Spinal cord (tissue), 10 donors: ENCODE data around the gene COL2A1. TPM values are rescaled to one million over a fixed set of nuclear protein-coding genes. Genes with fewer than 3 reads are reported as not detected.

Source experiments
- DNase-seq, 6 donors: peaks; one replicate each; pipeline versions ENCODE4 v3.0.0 to v3.0.0-alpha.2; 2013 to 2015; ENCODE audit warnings: low spot score in 6 of 6, low read depth in 4 of 6
- H3K27ac ChIP-seq: one replicate; pipeline ENCODE4 v1.5.1; 2013; ENCODE audit warnings: low read depth, low read length, control low read depth
- H3K27me3 ChIP-seq: one replicate; pipeline ENCODE4 v1.6.1; 2013; ENCODE audit warnings: low read length; ENCODE audit not compliant: control insufficient read depth, insufficient read depth
- H3K36me3 ChIP-seq: one replicate; pipeline ENCODE4 v1.6.1; 2013; ENCODE audit warnings: low read length; ENCODE audit not compliant: control insufficient read depth, insufficient read depth
- H3K4me1 ChIP-seq: one replicate; pipeline ENCODE4 v1.6.1; 2013; ENCODE audit warnings: low read length; ENCODE audit not compliant: control insufficient read depth, insufficient read depth
- H3K4me3 ChIP-seq: one replicate; pipeline ENCODE4 v1.5.1; 2013; ENCODE audit warnings: low read depth, low read length, control low read depth
- H3K9me3 ChIP-seq: one replicate; pipeline ENCODE4 v1.6.1; 2013; ENCODE audit warnings: low read length; ENCODE audit not compliant: control insufficient read depth, insufficient read depth
- WGBS: methylation state at CpG from one replicate; pipeline ENCODE4 v1.1.5; 2013; ENCODE audit warnings: missing lambda C conversion rate; ENCODE audit not compliant: insufficient coverage; 5-methylcytosine and 5-hydroxymethylcytosine counted together
- polyA plus RNA-seq, 2 donors: library from polyadenylated mRNA; unstranded; fragments of 120-200 nt; gene quantifications; one replicate each; pipeline ENCODE4 v1.2.1, GENCODE V29; 2013; ENCODE audit not compliant: insufficient read length in 2 of 2
- total RNA-seq, 2 donors: library from RNA; depleted of rRNA in 1 of 2; stranded (reverse); fragments of 120-200 nt in 1 of 2; fragments of >200 nt in 1 of 2; gene quantifications; one replicate each; pipeline versions ENCODE4 v1.2.3 to v1.2.4, GENCODE V29; 2013 to 2014
- donor health status: healthy.

COL2A1 gene
- total and polyA plus RNA-seq, 4 donors, result 7.1 to 56.7 (median 27.1) TPM

- Histone ChIP-seq H3K27ac (no peak overlapping the region), H3K4me1 (peaks cover 26% of the 10 kb centered on the region), H3K9me3 (no peaks in the 10 kb centered on the region), H3K4me3 (no peak overlapping the region), H3K27me3 (peaks cover 15% of the 10 kb centered on the region), H3K36me3 (no peaks in the 10 kb centered on the region)
- WGBS, result 42% methylated on average over 4 of the region's 5 CpGs
- peak in 1 of 6 donors; percentile 7 for DNase-seq
These were observed 19.1 kb upstream of the COL2A1 start for GRCh38 chr12:48023386-48023785.

DNA sequence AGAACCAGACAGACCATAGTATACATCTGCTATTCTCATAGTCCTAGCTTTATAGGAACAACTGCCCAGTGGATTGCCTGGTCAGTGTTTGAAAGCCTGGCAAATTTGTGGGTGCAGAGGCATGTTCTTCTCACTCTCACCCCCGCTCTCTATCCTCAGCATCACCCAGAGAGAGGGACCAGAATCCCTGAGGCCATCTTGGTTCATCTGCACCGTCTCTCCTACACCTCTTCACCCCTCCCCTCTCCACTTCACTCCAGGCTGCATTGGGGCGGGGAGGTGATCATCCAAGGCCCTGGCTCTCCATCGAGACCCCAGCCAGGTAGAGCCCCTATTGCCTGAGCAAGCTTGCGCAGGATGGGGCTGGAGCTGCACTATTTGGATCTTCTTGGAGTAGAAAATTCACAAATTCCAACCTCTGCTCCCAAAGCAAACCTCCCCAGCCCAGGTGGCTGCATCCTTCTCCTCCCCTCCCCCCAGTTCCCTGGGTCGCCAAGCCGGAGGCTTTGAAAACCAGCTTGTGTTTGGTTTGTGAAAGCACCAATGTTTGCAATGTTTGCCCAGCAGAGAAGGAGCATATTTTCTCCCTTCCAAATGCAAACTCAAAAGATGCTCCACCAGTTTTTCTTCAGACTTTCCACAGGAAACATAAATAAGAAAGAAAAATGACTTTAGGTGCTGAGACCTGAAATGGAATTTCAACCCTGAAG is 18.6 kb upstream of the COL2A1 start:
- no peak overlapping the region for H3K4me3 ChIP-seq
- H3K36me3 ChIP-seq, result no peaks in the 10 kb centered on the region
- no peaks in the 10 kb centered on the region for H3K9me3 ChIP-seq
- H3K4me1 ChIP-seq, result peaks cover 21% of the 10 kb centered on the region
- WGBS, result 67% methylated on average over 5 of the region's 7 CpGs
- H3K27me3 ChIP-seq, result peaks cover 15% of the 10 kb centered on the region
- no peak overlapping the region for H3K27ac ChIP-seq
- DNase-seq, result no peak

GRCh38 chr12:48022180-48022521 is 17.9 kb upstream of the COL2A1 start:
- Histone ChIP-seq H3K27me3 (peaks cover 15% of the 10 kb centered on the region), H3K27ac (no peak overlapping the region), H3K4me3 (no peak overlapping the region), H3K4me1 (peaks cover 14% of the 10 kb centered on the region), H3K9me3 (no peaks in the 10 kb centered on the region), H3K36me3 (no peaks in the 10 kb centered on the region)
- no CpG with 5 or more reads among the region's 3 CpGs for WGBS
- no peak for DNase-seq

- Histone ChIP-seq H3K36me3 (no peaks in the 10 kb centered on the region), H3K27me3 (peaks cover 15% of the 10 kb centered on the region), H3K27ac (no peak overlapping the region), H3K4me3 (no peak overlapping the region), H3K4me1 (peaks cover 10% of the 10 kb centered on the region), H3K9me3 (no peaks in the 10 kb centered on the region)
- 28% methylated on average over 4 of the region's 5 CpGs for WGBS
- DNase-seq, result no peak
These were observed 17.4 kb upstream of the COL2A1 start for GRCh38 chr12:48021485-48022179.

DNA sequence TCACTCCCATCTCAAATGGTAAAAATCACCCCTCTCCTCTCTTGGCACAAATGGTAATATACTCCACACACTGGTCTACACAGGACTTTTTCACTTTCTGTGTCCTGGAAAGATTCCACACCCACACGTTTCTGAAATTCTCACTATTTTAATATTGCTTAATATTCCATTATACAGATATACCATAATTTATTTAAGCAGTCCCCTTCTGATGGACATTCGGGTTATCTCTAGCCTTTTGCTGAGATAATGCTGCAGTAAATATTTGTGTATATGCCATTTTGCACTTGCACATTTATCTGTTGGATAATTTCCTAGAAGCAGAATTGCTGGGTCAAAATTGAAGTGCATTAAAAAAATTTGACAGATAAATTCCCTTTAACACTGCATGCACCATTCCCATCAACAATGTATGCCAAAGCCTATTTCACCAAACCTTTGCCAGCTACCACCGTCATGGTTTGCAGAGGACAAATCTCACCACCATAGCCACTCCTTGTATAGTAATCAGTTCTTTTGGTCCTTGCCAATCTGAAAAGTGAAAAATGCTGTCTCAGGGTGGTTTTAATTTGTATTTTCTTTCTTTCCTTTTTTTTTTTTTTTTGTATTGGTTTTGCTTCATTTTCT is 15.5 kb upstream of the COL2A1 start:
- peaks cover 4% of the 10 kb centered on the region for H3K4me1 ChIP-seq
- DNase-seq, result no peak
- no peaks in the 10 kb centered on the region for H3K9me3 ChIP-seq
- H3K27ac ChIP-seq, result no peak overlapping the region
- H3K27me3 ChIP-seq, result peaks cover 19% of the 10 kb centered on the region
- H3K4me3 ChIP-seq, result no peak overlapping the region
- no CpG with 5 or more reads among the region's 3 CpGs for WGBS
- no peaks in the 10 kb centered on the region for H3K36me3 ChIP-seq

GRCh38 chr12:48018618-48018995 is 14.3 kb upstream of the COL2A1 start:
- Histone ChIP-seq H3K9me3 (no peaks in the 10 kb centered on the region), H3K4me3 (no peak overlapping the region), H3K36me3 (no peaks in the 10 kb centered on the region), H3K27ac (no peak overlapping the region), H3K4me1 (peaks cover 4% of the 10 kb centered on the region), H3K27me3 (peaks cover 15% of the 10 kb centered on the region)
- DNase-seq, result no peak
- 67% methylated on average over 3 of the region's 4 CpGs for WGBS

GRCh38 chr12:48017921-48018617 is 13.8 kb upstream of the COL2A1 start:
- H3K27me3 ChIP-seq, result peaks cover 12% of the 10 kb centered on the region
- H3K4me3 ChIP-seq, result no peak overlapping the region
- H3K4me1 ChIP-seq, result no peaks in the 10 kb centered on the region
- H3K9me3 ChIP-seq, result no peaks in the 10 kb centered on the region
- DNase-seq, result no peak
- no peaks in the 10 kb centered on the region for H3K36me3 ChIP-seq
- 73% methylated on average over 4 of the region's 4 CpGs for WGBS
- no peak overlapping the region for H3K27ac ChIP-seq

DNA sequence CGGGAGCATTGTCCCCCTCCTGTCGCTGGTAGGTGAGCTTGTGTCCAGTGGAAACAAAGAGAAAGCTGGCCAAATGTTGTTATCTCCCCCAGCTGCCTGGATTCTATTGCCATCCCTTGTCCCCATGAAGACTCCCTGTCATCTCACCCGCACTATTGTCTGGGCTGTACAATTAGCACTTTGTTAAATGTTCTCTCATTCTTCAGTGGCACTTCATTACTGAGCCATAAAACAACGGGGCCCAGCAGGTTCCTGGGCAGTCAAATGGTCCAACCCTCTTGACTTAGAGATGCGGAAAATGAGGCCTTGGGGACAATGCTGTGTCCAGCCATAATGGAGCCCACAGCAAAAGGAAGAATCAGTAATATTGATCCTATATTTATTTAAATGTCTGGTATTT is 13.2 kb upstream of the COL2A1 start:
- Histone ChIP-seq H3K9me3 (no peaks in the 10 kb centered on the region), H3K27ac (no peak overlapping the region), H3K36me3 (no peaks in the 10 kb centered on the region), H3K27me3 (peaks cover 12% of the 10 kb centered on the region), H3K4me1 (no peaks in the 10 kb centered on the region), H3K4me3 (no peak overlapping the region)
- 21% methylated on average over 4 of the region's 5 CpGs for WGBS
- peak in 1 of 6 donors; percentile 20 for DNase-seq

DNA sequence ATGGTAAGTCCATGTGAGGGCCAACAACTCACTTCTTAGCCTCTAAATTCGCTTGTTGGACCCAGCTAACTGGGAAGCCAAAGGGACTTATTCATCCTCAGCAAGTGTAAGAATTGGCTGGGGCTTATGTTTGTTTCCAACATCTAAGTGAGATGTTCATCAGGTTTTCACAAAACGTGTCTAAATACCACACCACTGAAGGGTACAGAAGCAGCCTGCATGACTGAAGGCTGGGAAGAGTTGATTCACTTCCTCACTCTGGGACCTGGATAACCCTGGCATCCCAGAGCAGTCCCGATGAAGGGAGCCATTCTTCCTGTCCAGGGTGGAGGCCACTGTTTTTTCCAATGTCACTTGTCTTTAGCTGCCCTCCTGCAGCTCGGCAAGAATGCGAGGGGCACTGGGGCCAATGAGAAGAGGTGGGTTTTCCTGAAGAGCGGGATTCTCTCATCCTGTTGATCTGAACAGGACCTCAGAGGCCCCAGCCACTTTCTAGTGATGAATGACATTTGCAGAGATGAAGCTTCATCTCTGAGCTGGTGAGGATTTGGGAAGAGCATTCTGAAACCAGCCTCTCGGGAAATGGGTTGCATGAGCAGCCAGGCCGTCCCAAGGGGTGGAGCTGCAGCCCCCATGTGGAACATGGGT is 12.2 kb upstream of the COL2A1 start:
- 78% methylated on average over 7 of the region's 8 CpGs for WGBS
- no peak overlapping the region for H3K4me3 ChIP-seq
- no peaks in the 10 kb centered on the region for H3K36me3 ChIP-seq
- peaks cover 12% of the 10 kb centered on the region for H3K27me3 ChIP-seq
- H3K27ac ChIP-seq, result no peak overlapping the region
- no peak for DNase-seq
- H3K9me3 ChIP-seq, result no peaks in the 10 kb centered on the region
- H3K4me1 ChIP-seq, result no peaks in the 10 kb centered on the region
